ENCODE results near the gene NPLOC4.
"Not testable (repeated sequence)": the region's sequence is repeated elsewhere in the genome, so short reads cannot be mapped to it uniquely, and the experiment has no call there.

Gene NPLOC4

DNA sequence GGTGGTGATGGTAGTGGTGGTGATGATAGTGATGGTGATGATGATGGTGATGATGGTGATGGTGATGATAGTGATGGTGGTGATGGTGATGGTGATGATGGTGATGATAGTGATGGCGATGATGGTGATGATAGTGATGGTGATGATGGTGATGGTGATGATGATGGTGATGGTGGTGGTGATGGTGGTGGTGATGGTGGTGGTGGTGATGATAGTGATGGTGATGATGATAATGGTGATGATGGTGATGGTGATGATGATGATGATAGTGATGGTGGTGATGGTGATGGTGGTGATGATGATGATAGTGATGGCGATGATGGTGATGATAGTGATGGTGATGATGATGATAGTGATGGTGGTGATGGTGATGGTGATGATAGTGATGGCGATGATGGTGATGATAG, 104.9 kb downstream of the NPLOC4 start:
- H3K14ac ChIP-seq (ENCODE audit: low read length); H3K18ac ChIP-seq (ENCODE audit: low read length); DNase-seq (ENCODE audit: low spot score); H3K36me3 ChIP-seq (replicated peaks in 1 of 2; ENCODE audit: control insufficient read depth in 2 of 2, insufficient read depth in 2 of 2, low read length in 2 of 2); H3K79me1 ChIP-seq (ENCODE audit: low read depth, low read length); H3K9me3 ChIP-seq (replicated peaks in 1 of 2; ENCODE audit: control insufficient read depth in 2 of 2, insufficient read depth in 1 of 2, low read depth in 1 of 2, low read length in 2 of 2); H2AFZ ChIP-seq (ENCODE audit: low read length); H3K23ac ChIP-seq (ENCODE audit: low read depth, low read length, poor library complexity); H2BK12ac ChIP-seq (ENCODE audit: low read length); H2BK5ac ChIP-seq (ENCODE audit: low read length); H2AK5ac ChIP-seq (ENCODE audit: low read depth, low read length); H4K8ac ChIP-seq (ENCODE audit: low read depth, low read length); H2BK15ac ChIP-seq (ENCODE audit: low read length); H3K27ac ChIP-seq (replicated peaks; ENCODE audit: low read length); H3K4ac ChIP-seq (ENCODE audit: low read length); H3K4me1 ChIP-seq (ENCODE audit: control insufficient read depth in 2 of 2, insufficient read depth in 1 of 2, low read depth in 1 of 2, low read length in 2 of 2); H2BK120ac ChIP-seq (ENCODE audit: low read depth, low read length); H3K4me2 ChIP-seq (ENCODE audit: insufficient read depth, low read length, poor library complexity, severe bottlenecking); H3K9ac ChIP-seq (ENCODE audit: low read depth, low read length, poor library complexity): not testable (repeated sequence)
- Histone ChIP-seq H3K4me3 (ENCODE audit: low read length in 2 of 2) (peak overlapping the region in 1 of 2 donors; percentile 1), H3K27me3 (ENCODE audit: control insufficient read depth in 3 of 3, insufficient read depth in 3 of 3, low read depth in 1 of 3, low read length in 3 of 3) (peaks cover 6 to 21% (median 10%) of the 10 kb centered on the region in 3 experiments), H4K91ac (ENCODE audit: low read depth, low read length, poor library complexity) (peak overlapping the region; percentile 12)
- WGBS, 2 donors (ENCODE audit: extremely low coverage in 2 of 2, insufficient read length in 2 of 2, insufficient replicate concordance in 1 of 2), result no CpG with 5 or more reads among the region's 3 CpGs

DNA sequence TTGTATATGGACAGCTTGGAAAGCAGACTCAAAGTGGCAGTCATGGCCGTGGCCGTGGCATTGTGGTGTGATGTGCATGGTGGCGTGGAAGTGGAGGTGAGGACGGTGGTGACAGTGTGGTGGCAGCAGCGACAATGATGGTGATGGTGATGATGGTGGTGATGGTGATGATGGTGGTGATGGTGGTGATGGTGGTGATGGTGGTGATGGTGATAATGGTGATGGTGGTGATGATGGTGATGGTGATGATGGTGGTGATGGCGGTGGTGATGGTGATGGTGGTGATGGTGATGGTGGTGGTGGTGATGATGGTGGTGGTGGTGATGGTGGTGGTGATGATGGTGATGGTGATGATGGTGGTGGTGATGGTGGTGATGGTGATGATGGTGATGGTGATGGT, 105.9 kb downstream of the NPLOC4 start:
- H3K36me3 ChIP-seq (replicated peaks in 1 of 2; ENCODE audit: control insufficient read depth in 2 of 2, insufficient read depth in 2 of 2, low read length in 2 of 2); H2BK5ac ChIP-seq (ENCODE audit: low read length); H4K91ac ChIP-seq (ENCODE audit: low read depth, low read length, poor library complexity); DNase-seq (ENCODE audit: low spot score); H3K4me2 ChIP-seq (ENCODE audit: insufficient read depth, low read length, poor library complexity, severe bottlenecking); H3K79me1 ChIP-seq (ENCODE audit: low read depth, low read length); H3K18ac ChIP-seq (ENCODE audit: low read length); H2BK120ac ChIP-seq (ENCODE audit: low read depth, low read length); H2AFZ ChIP-seq (ENCODE audit: low read length); H4K8ac ChIP-seq (ENCODE audit: low read depth, low read length); H3K4ac ChIP-seq (ENCODE audit: low read length); H2BK15ac ChIP-seq (ENCODE audit: low read length); H3K9ac ChIP-seq (ENCODE audit: low read depth, low read length, poor library complexity); H3K4me1 ChIP-seq (ENCODE audit: control insufficient read depth in 2 of 2, insufficient read depth in 1 of 2, low read depth in 1 of 2, low read length in 2 of 2); H3K27ac ChIP-seq (replicated peaks; ENCODE audit: low read length); H2AK5ac ChIP-seq (ENCODE audit: low read depth, low read length); H3K4me3 ChIP-seq (ENCODE audit: low read length in 2 of 2); H2BK12ac ChIP-seq (ENCODE audit: low read length); H3K9me3 ChIP-seq (replicated peaks in 1 of 2; ENCODE audit: control insufficient read depth in 2 of 2, insufficient read depth in 1 of 2, low read depth in 1 of 2, low read length in 2 of 2); H3K14ac ChIP-seq (ENCODE audit: low read length): not testable (repeated sequence)
- WGBS, 2 donors (ENCODE audit: extremely low coverage in 2 of 2, insufficient read length in 2 of 2, insufficient replicate concordance in 1 of 2), result no CpG with 5 or more reads among the region's 6 CpGs
- peaks cover 0 to 15% (median 11%) of the 10 kb centered on the region in 3 experiments for H3K27me3 ChIP-seq (ENCODE audit: control insufficient read depth in 3 of 3, insufficient read depth in 3 of 3, low read depth in 1 of 3, low read length in 3 of 3)
- peak overlapping the region; percentile 5 for H3K23ac ChIP-seq (ENCODE audit: low read depth, low read length, poor library complexity)

DNA sequence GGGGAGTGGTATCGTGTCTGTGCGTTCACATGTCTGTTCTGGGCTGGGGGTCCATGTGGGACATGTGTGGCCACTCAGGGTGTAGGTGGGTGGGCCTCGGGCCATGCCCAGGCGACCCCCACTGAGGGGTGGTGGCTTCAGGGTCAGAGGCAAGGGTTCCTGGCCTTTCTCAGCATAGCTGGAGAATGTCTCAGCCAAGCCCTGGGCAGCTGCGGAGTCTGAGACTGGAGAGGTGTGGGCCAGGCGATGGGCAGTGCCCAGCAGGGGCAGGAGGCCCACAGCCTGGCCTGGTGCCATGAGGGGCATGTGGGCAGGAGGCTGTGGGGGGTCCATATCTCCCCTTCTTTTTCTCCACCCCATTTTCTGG, 107.5 kb downstream of the NPLOC4 start:
- H3K27me3 ChIP-seq (ENCODE audit: control insufficient read depth in 3 of 3, insufficient read depth in 3 of 3, low read depth in 1 of 3, low read length in 3 of 3), result peaks cover 0 to 15% (median 6%) of the 10 kb centered on the region in 3 experiments
- H3K4ac ChIP-seq (ENCODE audit: low read length), result no peak overlapping the region
- peaks cover 2 to 8% of the 10 kb centered on the region in 2 donors for H3K4me1 ChIP-seq (ENCODE audit: control insufficient read depth in 2 of 2, insufficient read depth in 1 of 2, low read depth in 1 of 2, low read length in 2 of 2)
- WGBS, 2 donors (ENCODE audit: extremely low coverage in 2 of 2, insufficient read length in 2 of 2, insufficient replicate concordance in 1 of 2), result no CpG with 5 or more reads among the region's 6 CpGs
- H3K23ac ChIP-seq (ENCODE audit: low read depth, low read length, poor library complexity), result no peak overlapping the region
- H2AFZ ChIP-seq (ENCODE audit: low read length), result no peak overlapping the region
- H3K9ac ChIP-seq (ENCODE audit: low read depth, low read length, poor library complexity), result peak overlapping the region; percentile 44
- H3K14ac ChIP-seq (ENCODE audit: low read length), result peak overlapping the region; percentile 97
- H3K36me3 ChIP-seq (replicated peaks in 1 of 2; ENCODE audit: control insufficient read depth in 2 of 2, insufficient read depth in 2 of 2, low read length in 2 of 2), result no peaks in the 10 kb centered on the region
- peak overlapping the region; percentile 71 for H2BK15ac ChIP-seq (ENCODE audit: low read length)
- peak overlapping the region; percentile 43 for H4K8ac ChIP-seq (ENCODE audit: low read depth, low read length)
- H3K4me3 ChIP-seq (ENCODE audit: low read length in 2 of 2), result no peak overlapping the region
- H2BK5ac ChIP-seq (ENCODE audit: low read length), result peak overlapping the region; percentile 60
- H3K18ac ChIP-seq (ENCODE audit: low read length), result peak overlapping the region; percentile 64
- H2BK12ac ChIP-seq (ENCODE audit: low read length), result no peak overlapping the region
- H3K9me3 ChIP-seq (replicated peaks in 1 of 2; ENCODE audit: control insufficient read depth in 2 of 2, insufficient read depth in 1 of 2, low read depth in 1 of 2, low read length in 2 of 2), result peaks cover 0 to 6% of the 10 kb centered on the region in 2 donors
- no peak for DNase-seq (ENCODE audit: low spot score)
- H4K91ac ChIP-seq (ENCODE audit: low read depth, low read length, poor library complexity), result no peak overlapping the region
- H2AK5ac ChIP-seq (ENCODE audit: low read depth, low read length), result peak overlapping the region; percentile 95
- no peak overlapping the region for H3K27ac ChIP-seq (replicated peaks; ENCODE audit: low read length)
- H3K4me2 ChIP-seq (ENCODE audit: insufficient read depth, low read length, poor library complexity, severe bottlenecking), result no peak overlapping the region
- no peak overlapping the region for H2BK120ac ChIP-seq (ENCODE audit: low read depth, low read length)
- peaks cover 7% of the 10 kb centered on the region for H3K79me1 ChIP-seq (ENCODE audit: low read depth, low read length)

DNA sequence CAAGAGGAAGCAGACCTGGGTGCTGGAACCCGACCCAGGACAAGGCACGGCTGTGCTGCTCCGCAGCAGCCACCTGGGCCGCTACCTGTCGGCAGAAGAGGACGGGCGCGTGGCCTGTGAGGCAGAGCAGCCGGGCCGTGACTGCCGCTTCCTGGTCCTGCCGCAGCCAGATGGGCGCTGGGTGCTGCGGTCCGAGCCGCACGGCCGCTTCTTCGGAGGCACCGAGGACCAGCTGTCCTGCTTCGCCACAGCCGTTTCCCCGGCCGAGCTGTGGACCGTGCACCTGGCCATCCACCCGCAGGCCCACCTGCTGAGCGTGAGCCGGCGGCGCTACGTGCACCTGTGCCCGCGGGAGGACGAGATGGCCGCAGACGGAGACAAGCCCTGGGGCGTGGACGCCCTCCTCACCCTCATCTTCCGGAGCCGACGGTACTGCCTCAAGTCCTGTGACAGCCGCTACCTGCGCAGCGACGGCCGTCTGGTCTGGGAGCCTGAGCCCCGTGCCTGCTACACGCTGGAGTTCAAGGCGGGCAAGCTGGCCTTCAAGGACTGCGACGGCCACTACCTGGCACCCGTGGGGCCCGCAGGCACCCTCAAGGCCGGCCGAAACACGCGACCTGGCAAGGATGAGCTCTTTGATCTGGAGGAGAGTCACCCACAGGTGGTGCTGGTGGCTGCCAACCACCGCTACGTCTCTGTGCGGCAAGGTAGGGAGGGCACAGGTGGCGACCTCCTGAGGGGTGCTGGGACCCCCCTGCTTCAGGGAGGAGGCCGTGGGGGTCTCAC, 108.1 kb downstream of the NPLOC4 start:
- H3K36me3 ChIP-seq (replicated peaks in 1 of 2; ENCODE audit: control insufficient read depth in 2 of 2, insufficient read depth in 2 of 2, low read length in 2 of 2), result no peaks in the 10 kb centered on the region
- peak overlapping the region; percentile 43 for H4K8ac ChIP-seq (ENCODE audit: low read depth, low read length)
- peak overlapping the region; percentile 44 for H3K9ac ChIP-seq (ENCODE audit: low read depth, low read length, poor library complexity)
- H3K79me1 ChIP-seq (ENCODE audit: low read depth, low read length), result peaks cover 6% of the 10 kb centered on the region
- H3K18ac ChIP-seq (ENCODE audit: low read length), result peak overlapping the region; percentile 64
- H3K23ac ChIP-seq (ENCODE audit: low read depth, low read length, poor library complexity), result peak overlapping the region; percentile 91
- H3K4me2 ChIP-seq (ENCODE audit: insufficient read depth, low read length, poor library complexity, severe bottlenecking), result no peak overlapping the region
- no peak overlapping the region for H3K4ac ChIP-seq (ENCODE audit: low read length)
- peak overlapping the region; percentile 95 for H2AK5ac ChIP-seq (ENCODE audit: low read depth, low read length)
- peak overlapping the region; percentile 97 for H3K14ac ChIP-seq (ENCODE audit: low read length)
- H3K4me1 ChIP-seq (ENCODE audit: control insufficient read depth in 2 of 2, insufficient read depth in 1 of 2, low read depth in 1 of 2, low read length in 2 of 2), result peaks cover 2 to 13% of the 10 kb centered on the region in 2 donors
- no peak overlapping the region for H2AFZ ChIP-seq (ENCODE audit: low read length)
- H2BK15ac ChIP-seq (ENCODE audit: low read length), result peak overlapping the region; percentile 71
- peak overlapping the region; percentile 60 for H2BK5ac ChIP-seq (ENCODE audit: low read length)
- no peak overlapping the region for H2BK120ac ChIP-seq (ENCODE audit: low read depth, low read length)
- H4K91ac ChIP-seq (ENCODE audit: low read depth, low read length, poor library complexity), result peak overlapping the region; percentile 56
- H3K4me3 ChIP-seq (ENCODE audit: low read length in 2 of 2), result no peak overlapping the region
- peaks cover 0 to 6% of the 10 kb centered on the region in 2 donors for H3K9me3 ChIP-seq (replicated peaks in 1 of 2; ENCODE audit: control insufficient read depth in 2 of 2, insufficient read depth in 1 of 2, low read depth in 1 of 2, low read length in 2 of 2)
- no peak overlapping the region for H3K27ac ChIP-seq (replicated peaks; ENCODE audit: low read length)
- no CpG with 5 or more reads among the region's 62 CpGs for WGBS, 2 donors (ENCODE audit: extremely low coverage in 2 of 2, insufficient read length in 2 of 2, insufficient replicate concordance in 1 of 2)
- DNase-seq (ENCODE audit: low spot score), result no peak
- H3K27me3 ChIP-seq (ENCODE audit: control insufficient read depth in 3 of 3, insufficient read depth in 3 of 3, low read depth in 1 of 3, low read length in 3 of 3), result peaks cover 0 to 15% (median 6%) of the 10 kb centered on the region in 3 experiments
- peak overlapping the region; percentile 58 for H2BK12ac ChIP-seq (ENCODE audit: low read length)
